ENCODE data around the gene WNT5B. TPM values are rescaled to one million over a fixed set of nuclear protein-coding genes. Genes with fewer than 3 reads are reported as not detected.
A peak's percentile ranks its signal among the peaks of the same experiment; 100 is the strongest.

WNT5B gene
- total and polyA plus RNA-seq, 9 of the 15 experiments (the other 6 are each of a cell fraction or from before 2014, with no cell fraction given) = 0.42 to 16.8 (median 5.4) TPM

DNA sequence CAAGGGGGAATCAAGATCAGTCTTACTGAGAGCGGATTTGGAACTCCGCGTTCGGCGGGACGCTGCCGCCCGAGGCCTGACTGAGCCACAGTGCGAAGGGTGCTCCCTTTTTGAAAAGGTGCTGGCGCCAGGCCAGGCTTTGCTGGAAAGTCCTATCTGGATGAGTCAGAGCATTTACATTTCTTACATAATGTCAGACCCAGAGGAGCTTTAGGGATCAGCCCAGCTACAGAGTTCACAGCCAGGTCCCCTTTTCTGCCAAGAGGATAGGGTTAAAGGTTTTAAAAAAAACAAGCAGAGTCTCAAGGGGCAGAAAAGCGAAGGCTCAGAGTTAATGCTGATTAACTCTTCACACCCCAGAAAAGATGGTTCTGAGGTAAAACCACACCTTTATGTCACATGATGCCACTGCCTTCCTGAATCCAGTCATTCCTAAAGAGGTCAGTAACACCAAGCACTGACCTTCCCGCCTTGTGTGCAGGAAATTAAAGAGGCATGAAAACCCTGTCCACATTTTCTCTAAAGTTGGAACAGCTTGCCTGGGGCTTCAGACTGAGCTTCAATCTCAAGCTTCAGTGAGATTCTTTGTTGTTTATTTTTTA lies 22.9 kb upstream of the WNT5B start (continued):
- TF ChIP-seq MYC (IDR thresholded peaks at IDR 0.05; ENCODE audit: low read depth, low read length) = no peak
- TF ChIP-seq MYC (CRISPR knock-in tag; IDR thresholded peaks at IDR 0.05; ENCODE audit: borderline replicate concordance, low read depth) = no peak
- TF ChIP-seq PCBP1 (IDR thresholded peaks at IDR 0.05; ENCODE audit: low read depth, low read length, poor library complexity, severe bottlenecking) = no peak
- TF ChIP-seq RNF2 (IDR thresholded peaks at IDR 0.05) = no peak
- TF ChIP-seq FOSL1 (tag; conservative IDR thresholded peaks at IDR 0.05) = peak; percentile 93
- no peak for TF ChIP-seq THRA (IDR thresholded peaks at IDR 0.05)
- TF ChIP-seq GABPB2 (CRISPR knock-in tag; conservative IDR thresholded peaks at IDR 0.05) = no peak
- TF ChIP-seq, protein P1, sequence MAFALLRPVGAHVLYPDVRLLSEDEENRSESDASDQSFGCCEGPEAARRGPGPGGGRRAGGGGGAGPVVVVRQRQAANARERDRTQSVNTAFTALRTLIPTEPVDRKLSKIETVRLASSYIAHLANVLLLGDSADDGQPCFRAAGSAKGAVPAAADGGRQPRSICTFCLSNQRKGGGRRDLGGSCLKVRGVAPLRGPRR (CRISPR knock-in tag; IDR thresholded peaks at IDR 0.05) = no peak
- no peak for TF ChIP-seq CC2D1A (IDR thresholded peaks at IDR 0.05)
- 0 out of 2 replicates have a peak, but pooled peaks have one; percentile 54 for TF ChIP-seq MYNN (IDR thresholded peaks at IDR 0.05)
- no peak for TF ChIP-seq MYNN (CRISPR knock-in tag; IDR thresholded peaks at IDR 0.05)
- no peak for TF ChIP-seq CHCHD3 (CRISPR knock-in tag; IDR thresholded peaks at IDR 0.05)
- no peak for TF ChIP-seq NEUROD1 (IDR thresholded peaks at IDR 0.05; ENCODE audit: borderline replicate concordance, low read depth, low read length, partially characterized antibody)
- TF ChIP-seq JUND (IDR thresholded peaks at IDR 0.05; ENCODE audit: borderline replicate concordance, low read depth, low read length) = peak; percentile 94
- TF ChIP-seq JUND (tag; IDR thresholded peaks at IDR 0.05; ENCODE audit: borderline replicate concordance, low read depth, low read length) = peak; percentile 94; the same call in 2 of the 3 replicates
- TF ChIP-seq BHLHE40 (IDR thresholded peaks at IDR 0.05; ENCODE audit: low read length) = no peak
- TF ChIP-seq PATZ1 (CRISPR knock-in tag; IDR thresholded peaks at IDR 0.05; ENCODE audit: borderline replicate concordance) = no peak
- TF ChIP-seq, protein P2, sequence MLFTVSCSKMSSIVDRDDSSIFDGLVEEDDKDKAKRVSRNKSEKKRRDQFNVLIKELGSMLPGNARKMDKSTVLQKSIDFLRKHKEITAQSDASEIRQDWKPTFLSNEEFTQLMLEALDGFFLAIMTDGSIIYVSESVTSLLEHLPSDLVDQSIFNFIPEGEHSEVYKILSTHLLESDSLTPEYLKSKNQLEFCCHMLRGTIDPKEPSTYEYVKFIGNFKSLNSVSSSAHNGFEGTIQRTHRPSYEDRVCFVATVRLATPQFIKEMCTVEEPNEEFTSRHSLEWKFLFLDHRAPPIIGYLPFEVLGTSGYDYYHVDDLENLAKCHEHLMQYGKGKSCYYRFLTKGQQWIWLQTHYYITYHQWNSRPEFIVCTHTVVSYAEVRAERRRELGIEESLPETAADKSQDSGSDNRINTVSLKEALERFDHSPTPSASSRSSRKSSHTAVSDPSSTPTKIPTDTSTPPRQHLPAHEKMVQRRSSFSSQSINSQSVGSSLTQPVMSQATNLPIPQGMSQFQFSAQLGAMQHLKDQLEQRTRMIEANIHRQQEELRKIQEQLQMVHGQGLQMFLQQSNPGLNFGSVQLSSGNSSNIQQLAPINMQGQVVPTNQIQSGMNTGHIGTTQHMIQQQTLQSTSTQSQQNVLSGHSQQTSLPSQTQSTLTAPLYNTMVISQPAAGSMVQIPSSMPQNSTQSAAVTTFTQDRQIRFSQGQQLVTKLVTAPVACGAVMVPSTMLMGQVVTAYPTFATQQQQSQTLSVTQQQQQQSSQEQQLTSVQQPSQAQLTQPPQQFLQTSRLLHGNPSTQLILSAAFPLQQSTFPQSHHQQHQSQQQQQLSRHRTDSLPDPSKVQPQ (CRISPR knock-in tag; IDR thresholded peaks at IDR 0.05; ENCODE audit: borderline replicate concordance) = no peak
- no peak for TF ChIP-seq CTCFL (IDR thresholded peaks at IDR 0.05; ENCODE audit: borderline replicate concordance, insufficient read depth, low read depth, low read length, poor library complexity, severe bottlenecking)
- TF ChIP-seq ZEB2 (IDR thresholded peaks at IDR 0.05) = no peak
- no peak for TF ChIP-seq SMAD2 (IDR thresholded peaks at IDR 0.05; ENCODE audit: low read depth, low read length)
- no peak for TF ChIP-seq KHSRP (IDR thresholded peaks at IDR 0.05)

Data from K562 (cell line).